Type B pancreatic cell (in vitro differentiated cells): ENCODE results near the gene LSM14B. TPM values are rescaled to one million over a fixed set of nuclear protein-coding genes. Genes with fewer than 3 reads are reported as not detected.

Source experiments
- DNase-seq: peaks from one replicate; pipeline ENCODE4 v3.0.0; 2021; ENCODE audit warnings: mixed read lengths; ENCODE audit not compliant: unreplicated experiment; ENCODE audit errors: extremely low spot score
- H3K27ac Mint-ChIP-seq: 2 replicates; pipeline ENCODE4 v1.8.0; 2021; ENCODE audit warnings: mild to moderate bottlenecking, mixed read lengths
- H3K27me3 Mint-ChIP-seq: 2 replicates; pipeline ENCODE4 v1.8.0; 2021; ENCODE audit warnings: mixed read lengths
- H3K36me3 Mint-ChIP-seq: 2 replicates; pipeline ENCODE4 v1.8.0; 2021; ENCODE audit warnings: mixed read lengths
- H3K4me1 Mint-ChIP-seq: one replicate; pipeline ENCODE4 v1.8.0; 2021; ENCODE audit warnings: mixed read lengths; ENCODE audit not compliant: unreplicated experiment
- H3K4me3 Mint-ChIP-seq: 2 replicates; pipeline ENCODE4 v1.8.0; 2021; ENCODE audit warnings: mild to moderate bottlenecking, mixed read lengths
- H3K9me3 Mint-ChIP-seq: 2 replicates; pipeline ENCODE4 v1.8.0; 2021; ENCODE audit warnings: mixed read lengths
- total RNA-seq: library from RNA; stranded (reverse); gene quantifications from 2 replicates; pipeline ENCODE4 v1.2.1, GENCODE V29; 2021; ENCODE audit warnings: low replicate concordance
- TF ChIP-seq, protein P1 (sequence below): fragments of 200-600 bp; sonication (generic); conservative IDR thresholded peaks from 2 replicates; pipeline ENCODE4 v1.5.0; 2021; ENCODE audit warnings: antibody characterized with exemption, mild to moderate bottlenecking

Gene LSM14B
- total RNA-seq, 1 donor from 2014 or later = 66.3 TPM

DNA sequence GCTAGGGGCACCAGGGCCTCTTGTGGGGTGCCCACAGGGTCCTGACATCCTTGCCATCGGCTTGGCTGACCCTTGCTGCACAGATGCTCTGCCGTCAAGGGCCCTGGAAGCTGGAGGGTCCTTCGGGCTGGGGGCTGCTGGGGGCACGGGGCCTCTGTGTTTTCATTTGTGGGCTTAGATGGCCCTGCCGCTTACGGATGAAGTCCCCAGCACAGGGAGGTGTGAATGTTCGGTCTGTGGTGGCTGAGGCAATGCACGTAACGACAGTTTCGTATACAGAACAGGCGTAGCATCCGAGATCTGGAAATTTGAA is 35.8 kb downstream of the LSM14B start:
- H3K27me3 Mint-ChIP-seq = no peaks in the 10 kb centered on the region
- H3K4me3 Mint-ChIP-seq = no peak overlapping the region
- TF ChIP-seq, protein P1, sequence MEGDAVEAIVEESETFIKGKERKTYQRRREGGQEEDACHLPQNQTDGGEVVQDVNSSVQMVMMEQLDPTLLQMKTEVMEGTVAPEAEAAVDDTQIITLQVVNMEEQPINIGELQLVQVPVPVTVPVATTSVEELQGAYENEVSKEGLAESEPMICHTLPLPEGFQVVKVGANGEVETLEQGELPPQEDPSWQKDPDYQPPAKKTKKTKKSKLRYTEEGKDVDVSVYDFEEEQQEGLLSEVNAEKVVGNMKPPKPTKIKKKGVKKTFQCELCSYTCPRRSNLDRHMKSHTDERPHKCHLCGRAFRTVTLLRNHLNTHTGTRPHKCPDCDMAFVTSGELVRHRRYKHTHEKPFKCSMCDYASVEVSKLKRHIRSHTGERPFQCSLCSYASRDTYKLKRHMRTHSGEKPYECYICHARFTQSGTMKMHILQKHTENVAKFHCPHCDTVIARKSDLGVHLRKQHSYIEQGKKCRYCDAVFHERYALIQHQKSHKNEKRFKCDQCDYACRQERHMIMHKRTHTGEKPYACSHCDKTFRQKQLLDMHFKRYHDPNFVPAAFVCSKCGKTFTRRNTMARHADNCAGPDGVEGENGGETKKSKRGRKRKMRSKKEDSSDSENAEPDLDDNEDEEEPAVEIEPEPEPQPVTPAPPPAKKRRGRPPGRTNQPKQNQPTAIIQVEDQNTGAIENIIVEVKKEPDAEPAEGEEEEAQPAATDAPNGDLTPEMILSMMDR = no peak
- peaks cover 11% of the 10 kb centered on the region for H3K4me1 Mint-ChIP-seq
- no peaks in the 10 kb centered on the region for H3K9me3 Mint-ChIP-seq
- DNase-seq = no peak
- peaks cover 10% of the 10 kb centered on the region for H3K36me3 Mint-ChIP-seq
- H3K27ac Mint-ChIP-seq = no peak overlapping the region

DNA sequence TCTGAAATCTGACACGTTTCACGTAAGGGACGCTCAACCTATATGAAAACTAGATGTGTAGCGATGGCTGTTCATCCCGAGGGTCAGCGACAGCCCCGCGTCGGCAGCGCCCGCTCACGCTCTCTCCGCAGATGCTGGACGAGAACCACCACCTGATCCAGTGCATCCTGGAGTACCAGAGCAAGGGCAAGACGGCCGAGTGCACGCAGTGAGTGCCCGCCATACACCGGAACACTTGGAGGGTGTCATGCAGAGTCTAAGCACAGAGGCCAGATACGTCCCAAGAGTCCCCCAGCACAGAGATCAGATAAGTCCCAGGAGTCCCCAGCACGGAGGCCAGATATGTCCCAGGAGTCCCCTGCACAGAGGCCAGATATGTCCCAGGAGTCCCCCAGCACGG is 36.3 kb downstream of the LSM14B start:
- H3K36me3 Mint-ChIP-seq = peaks cover 10% of the 10 kb centered on the region
- no peaks in the 10 kb centered on the region for H3K27me3 Mint-ChIP-seq
- no peaks in the 10 kb centered on the region for H3K9me3 Mint-ChIP-seq
- no peak overlapping the region for H3K27ac Mint-ChIP-seq
- H3K4me3 Mint-ChIP-seq = no peak overlapping the region
- TF ChIP-seq, protein P1 = no peak
- no peak for DNase-seq
- peaks cover 11% of the 10 kb centered on the region for H3K4me1 Mint-ChIP-seq

DNA sequence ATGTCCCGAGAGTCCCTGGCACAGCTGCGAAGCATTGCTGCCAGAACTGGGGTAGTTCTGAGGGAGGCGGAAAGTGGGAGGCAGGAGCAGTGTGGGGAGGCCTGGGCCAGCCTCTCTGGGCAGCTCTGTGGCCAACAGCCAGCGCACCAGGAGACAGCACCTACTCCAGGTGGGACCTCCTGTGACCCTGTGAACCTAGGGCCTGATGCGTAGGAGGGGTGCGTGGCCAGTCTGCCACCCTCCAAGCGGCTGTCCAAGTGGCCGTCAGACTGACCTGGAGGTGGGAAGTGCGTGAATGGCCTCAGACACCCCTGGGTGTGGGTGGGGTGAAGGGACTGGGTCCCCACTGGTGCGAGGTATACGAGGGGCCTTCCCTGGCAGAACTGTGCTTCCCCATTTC is 36.8 kb downstream of the LSM14B start:
- peaks cover 11% of the 10 kb centered on the region for H3K4me1 Mint-ChIP-seq
- TF ChIP-seq, protein P1 = no peak
- H3K27ac Mint-ChIP-seq = no peak overlapping the region
- H3K27me3 Mint-ChIP-seq = no peaks in the 10 kb centered on the region
- H3K4me3 Mint-ChIP-seq = no peak overlapping the region
- peaks cover 7% of the 10 kb centered on the region for H3K36me3 Mint-ChIP-seq
- H3K9me3 Mint-ChIP-seq = no peaks in the 10 kb centered on the region
- no peak for DNase-seq

DNA sequence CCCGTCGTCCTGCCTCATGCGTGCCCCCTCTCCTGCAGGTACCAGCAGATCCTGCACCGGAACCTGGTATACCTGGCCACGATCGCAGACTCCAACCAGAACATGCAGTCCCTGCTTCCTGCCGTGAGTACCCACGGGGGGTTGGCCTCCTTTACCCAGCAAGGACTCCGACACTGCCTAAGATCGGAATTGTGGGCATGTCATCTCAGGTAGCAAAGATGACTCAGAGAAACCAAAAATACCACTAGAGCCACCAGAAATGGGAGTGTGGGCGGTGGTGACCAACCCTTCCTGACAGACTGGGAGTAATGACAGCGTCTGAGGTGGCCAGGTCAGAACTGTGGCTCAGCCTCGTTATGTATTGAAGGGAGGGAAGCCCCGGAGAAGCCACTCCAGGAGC is 37.6 kb downstream of the LSM14B start:
- Mint-ChIP-seq H3K4me3 (no peak overlapping the region), H3K36me3 (peaks cover 2% of the 10 kb centered on the region), H3K9me3 (no peaks in the 10 kb centered on the region), H3K4me1 (peaks cover 11% of the 10 kb centered on the region), H3K27me3 (no peaks in the 10 kb centered on the region), H3K27ac (no peak overlapping the region)
- TF ChIP-seq, protein P1 = no peak
- DNase-seq = no peak

DNA sequence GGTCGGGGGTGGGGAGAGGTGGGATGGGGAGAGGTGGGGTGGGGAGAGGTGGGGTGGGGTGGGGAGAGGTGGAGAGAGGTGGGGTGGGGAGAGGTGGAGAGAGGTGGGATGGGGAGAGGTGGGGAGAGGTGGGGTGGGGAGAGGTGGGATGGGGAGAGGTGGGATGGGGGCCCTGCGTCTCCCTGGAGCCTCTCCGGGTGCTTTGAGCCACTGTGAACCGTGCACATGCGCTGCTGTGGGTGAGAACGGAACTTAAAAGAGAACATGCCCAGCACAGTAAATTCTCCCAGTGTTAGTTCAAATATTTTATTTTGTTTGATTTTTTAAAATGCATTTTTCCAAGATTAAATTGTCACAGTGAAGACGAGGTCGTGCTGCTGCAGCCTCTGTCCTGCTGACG is 38.0 kb downstream of the LSM14B start:
- no peak overlapping the region for H3K27ac Mint-ChIP-seq
- no peak for DNase-seq
- H3K4me3 Mint-ChIP-seq = no peak overlapping the region
- H3K36me3 Mint-ChIP-seq = no peaks in the 10 kb centered on the region
- no peaks in the 10 kb centered on the region for H3K9me3 Mint-ChIP-seq
- H3K27me3 Mint-ChIP-seq = no peaks in the 10 kb centered on the region
- TF ChIP-seq, protein P1 = no peak
- H3K4me1 Mint-ChIP-seq = peaks cover 11% of the 10 kb centered on the region

DNA sequence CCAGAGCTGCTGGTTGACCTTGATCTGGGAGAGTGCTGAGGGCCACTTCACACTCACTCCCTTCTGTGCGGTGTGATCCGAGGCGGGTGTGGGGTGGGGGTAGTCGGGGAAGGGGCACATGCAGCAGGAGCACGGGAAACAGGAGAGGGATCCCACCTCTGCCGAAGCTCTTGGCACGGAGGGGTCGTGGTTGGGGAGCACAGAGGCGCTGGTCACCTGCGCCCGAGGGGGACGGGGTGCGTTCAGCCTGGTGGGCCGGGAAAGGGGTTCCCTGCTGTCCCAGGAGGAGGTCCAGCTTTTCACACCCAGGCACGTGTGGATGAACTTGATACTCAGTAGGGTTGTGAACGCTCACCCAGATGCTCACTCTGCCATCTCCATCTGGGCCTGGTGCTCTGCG is 38.6 kb downstream of the LSM14B start:
- H3K36me3 Mint-ChIP-seq = no peaks in the 10 kb centered on the region
- H3K27ac Mint-ChIP-seq = no peak overlapping the region
- H3K27me3 Mint-ChIP-seq = no peaks in the 10 kb centered on the region
- peaks cover 5% of the 10 kb centered on the region for H3K4me1 Mint-ChIP-seq
- no peaks in the 10 kb centered on the region for H3K9me3 Mint-ChIP-seq
- TF ChIP-seq, protein P1 = no peak
- no peak for DNase-seq
- H3K4me3 Mint-ChIP-seq = no peak overlapping the region
